Raji (cell line): ENCODE measurements around the gene ACP4.

Experiments
- POLR2A ChIP-seq: IDR thresholded peaks from 2 replicates; pipeline ENCODE4 v1.6.1; 2011; ENCODE audit warnings: low read depth, low read length, control low read depth; ENCODE audit not compliant: insufficient read depth

ACP4 gene

GRCh38 chr19:50833117-50833801 is 43.0 kb downstream of the ACP4 start, which contains the start of gene KLK15:
KLK15 (minus strand) TSS chr19:50833574; CDS start chr19:50831492, 2,082 bp downstream.
- no peak for TF ChIP-seq POLR2A

GRCh38 chr19:50833802-50834167 is 43.6 kb downstream of the ACP4 start:
- no peak for TF ChIP-seq POLR2A

GRCh38 chr19:50835103-50835784 is 45.0 kb downstream of the ACP4 start:
- TF ChIP-seq POLR2A = no peak

GRCh38 chr19:50835785-50836542 is 45.7 kb downstream of the ACP4 start:
- no peak for TF ChIP-seq POLR2A

GRCh38 chr19:50836543-50837195 is 46.5 kb downstream of the ACP4 start:
- TF ChIP-seq POLR2A = no peak

- no peak for TF ChIP-seq POLR2A
These were observed 47.1 kb downstream of the ACP4 start for GRCh38 chr19:50837300-50837699.

- TF ChIP-seq POLR2A = no peak
These were observed 48.0 kb downstream of the ACP4 start for GRCh38 chr19:50838239-50838638.

GRCh38 chr19:50839712-50840655 is 49.8 kb downstream of the ACP4 start:
- TF ChIP-seq POLR2A = no peak

GRCh38 chr19:50842130-50842529 is 51.9 kb downstream of the ACP4 start:
- TF ChIP-seq POLR2A = no peak

- no peak for TF ChIP-seq POLR2A
These were observed 53.0 kb downstream of the ACP4 start for GRCh38 chr19:50843205-50843604.

GRCh38 chr19:50843701-50844221 is 53.5 kb downstream of the ACP4 start:
- TF ChIP-seq POLR2A = no peak

- TF ChIP-seq POLR2A = no peak
These were observed 54.2 kb downstream of the ACP4 start for GRCh38 chr19:50844296-50844935.
